Ovary (tissue), 9 donors: ENCODE results near the gene NRCAM. TPM values are rescaled to one million over a fixed set of nuclear protein-coding genes. Genes with fewer than 3 reads are reported as not detected.

Source experiments
- DNase-seq, 5 donors: peaks; one replicate each; pipeline ENCODE4 v3.0.0-alpha.2; 2019 to 2020
- H3K27ac ChIP-seq, 2 donors: fragments of 200-600 bp; one replicate each; pipeline versions ENCODE4 v1.5.1 to v1.8.0; 2019 to 2022
- H3K27me3 ChIP-seq: fragments of 200-600 bp; one replicate; pipeline ENCODE4 v1.8.0; 2022
- H3K36me3 ChIP-seq: fragments of 200-600 bp; sonication (generic); one replicate; pipeline ENCODE4 v1.5.1; 2019
- H3K4me1 ChIP-seq: one replicate; pipeline ENCODE4 v1.8.1; 2013; ENCODE audit warnings: mild to moderate bottlenecking, moderate library complexity; ENCODE audit not compliant: insufficient read depth
- H3K4me3 ChIP-seq: fragments of 200-600 bp; sonication (generic); one replicate; pipeline ENCODE4 v1.5.1; 2017
- H3K9me3 ChIP-seq, 2 donors: fragments of 200-600 bp in 1 of 2; sonication (generic) in 1 of 2; one replicate each; pipeline versions ENCODE4 v1.5.1 to v1.8.1; 2013 to 2019; ENCODE audit warnings: mild to moderate bottlenecking in 1 of 2, moderate library complexity in 1 of 2
- EP300 ChIP-seq: sonication (generic); formaldehyde crosslinking; IDR thresholded peaks from one replicate; pipeline ENCODE4 v1.6.1; 2017; ENCODE audit warnings: antibody characterized with exemption
- POLR2A ChIP-seq: fragments of 450-650 bp; IDR thresholded peaks from one replicate; pipeline ENCODE4 v1.6.1; 2017; ENCODE audit warnings: antibody characterized with exemption, mild to moderate bottlenecking, moderate library complexity
- WGBS, 3 donors: extraction: QIAGEN DNeasy Blood & Tissue Kit in 1 of 3; methylation state at CpG; one replicate each; pipeline versions ENCODE4 v1.1.5 to v1.1.7; 2013 to 2017; 5-methylcytosine and 5-hydroxymethylcytosine counted together
- intact Hi-C, 4 donors: fragments of 100-400 bp; cut with DNase I; formaldehyde crosslinking; loops; one replicate each; pipeline versions ENCODE4 v1.11.0 to v1.15.1; 2022 to 2023
- polyA plus RNA-seq, 2 donors: library from polyadenylated mRNA; stranded (reverse); fragments of 200-250 nt in 1 of 2; fragments of 350-450 nt in 1 of 2; fragmentation: Illumina TruSeq in 1 of 2; extraction: RNeasy Lipid Tissue Mini Kit (QIAGEN cat#74804) in 1 of 2; gene quantifications; one replicate each; pipeline ENCODE4 v1.2.3, GENCODE V29; 2013 to 2014
- total RNA-seq, 7 donors: library from RNA; depleted of rRNA in 2 of 7; stranded (reverse); fragments of >200 nt in 2 of 7; fragmentation: NEBNext Ultra II Directional in 3 of 7; extraction: Animal tissue kit (Norgen Biotek cat#: 25700) in 3 of 7; gene quantifications; one replicate each; pipeline versions ENCODE4 v1.1.0 to v1.2.4, GENCODE V29; 2016 to 2023
- TF ChIP-seq, protein P1 (sequence below), 3 donors: fragments of 450-650 bp in 2 of 3; fragments of 200-600 bp in 1 of 3; IDR thresholded peaks; one replicate each; pipeline versions ENCODE4 v1.5.1 to v1.8.0; 2016 to 2022; ENCODE audit warnings: antibody characterized with exemption in 3 of 3, mild to moderate bottlenecking in 1 of 3
- donor health status: DM: no; HTN: no; CAD: no; lungs with moderate emphysema.
- donor health status: DM: no; HTN: no; CAD: no.
- donor health status: Bipolar disorder and iron deficiency.
- donor health status: DM: yes; HTN: yes; CAD: no.
- donor health status: DM: no; HTN: no; CAD: no.
- donor health status: DM: yes; HTN: yes; CAD: no.

The NRCAM gene
- total and polyA plus RNA-seq, 9 donors = 0.61 to 14.8 (median 2.8) TPM

DNA sequence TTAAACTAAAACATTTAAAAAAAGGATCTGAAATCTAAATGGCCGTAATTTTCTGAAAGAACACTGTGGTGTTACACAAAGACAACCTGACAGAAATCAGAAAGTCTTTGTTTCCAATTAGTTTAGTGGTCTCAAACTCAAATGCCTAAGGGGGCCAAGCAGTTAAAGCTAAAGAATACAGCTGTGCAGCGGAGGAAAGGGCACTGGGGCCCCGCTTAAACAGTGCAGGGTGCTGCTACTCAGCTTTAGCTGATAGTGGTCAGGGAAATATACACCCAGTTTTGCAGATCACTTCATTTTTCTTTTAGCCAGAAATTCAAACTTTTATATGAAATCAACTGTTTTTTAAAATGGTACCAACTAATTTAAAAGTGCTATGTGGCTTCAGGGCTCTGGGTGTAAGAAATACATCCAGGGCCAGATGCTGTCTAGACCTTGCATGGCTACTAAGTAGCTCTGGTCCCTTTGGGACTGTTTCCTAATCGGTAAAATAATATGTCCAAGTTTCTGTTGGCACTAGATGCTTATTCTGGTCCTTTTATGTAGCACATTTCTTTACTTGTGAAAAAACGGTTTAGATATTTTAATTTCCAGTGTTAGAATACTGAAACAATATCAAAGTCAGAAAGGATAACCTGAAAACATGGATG is 164.3 kb downstream of the NRCAM start:
- H3K4me1 ChIP-seq = no peaks in the 10 kb centered on the region
- 73 to 77% (median 73%) methylated on average over 5 of the region's 5 CpGs for WGBS, 3 donors
- no peaks in the 10 kb centered on the region for H3K9me3 ChIP-seq
- H3K36me3 ChIP-seq = no peaks in the 10 kb centered on the region
- H3K27ac ChIP-seq = no peak overlapping the region
- intact Hi-C loops = no loop called here
- H3K4me3 ChIP-seq = no peak overlapping the region
- H3K27me3 ChIP-seq = no peaks in the 10 kb centered on the region
- no peak for DNase-seq
- no peak for TF ChIP-seq EP300

DNA sequence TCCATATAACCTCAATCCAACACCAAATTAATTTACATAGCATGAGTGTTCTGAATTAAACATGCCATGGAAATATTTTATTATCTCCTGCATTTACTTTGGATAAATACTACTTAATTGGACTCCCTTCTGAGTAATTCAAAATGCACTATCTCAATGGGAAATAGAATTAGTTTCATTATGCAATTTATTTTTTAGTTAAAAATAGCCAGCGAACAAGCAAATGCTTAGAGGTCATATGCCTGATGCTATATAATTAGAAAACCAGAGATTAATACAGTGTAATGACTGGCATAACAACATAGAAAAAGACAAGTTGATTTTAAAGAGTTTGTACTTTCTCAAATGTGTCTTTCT is 165.1 kb downstream of the NRCAM start:
- DNase-seq = no peak
- no peaks in the 10 kb centered on the region for H3K27me3 ChIP-seq
- no peaks in the 10 kb centered on the region for H3K4me1 ChIP-seq
- H3K9me3 ChIP-seq = no peaks in the 10 kb centered on the region
- intact Hi-C loops = no loop called here
- H3K4me3 ChIP-seq = no peak overlapping the region
- no peak overlapping the region for H3K27ac ChIP-seq
- WGBS, 3 donors = 48 to 52% (median 51%) methylated on average over 1 of the region's 1 CpG
- H3K36me3 ChIP-seq = no peaks in the 10 kb centered on the region
- TF ChIP-seq EP300 = no peak
- TF ChIP-seq, protein P1, sequence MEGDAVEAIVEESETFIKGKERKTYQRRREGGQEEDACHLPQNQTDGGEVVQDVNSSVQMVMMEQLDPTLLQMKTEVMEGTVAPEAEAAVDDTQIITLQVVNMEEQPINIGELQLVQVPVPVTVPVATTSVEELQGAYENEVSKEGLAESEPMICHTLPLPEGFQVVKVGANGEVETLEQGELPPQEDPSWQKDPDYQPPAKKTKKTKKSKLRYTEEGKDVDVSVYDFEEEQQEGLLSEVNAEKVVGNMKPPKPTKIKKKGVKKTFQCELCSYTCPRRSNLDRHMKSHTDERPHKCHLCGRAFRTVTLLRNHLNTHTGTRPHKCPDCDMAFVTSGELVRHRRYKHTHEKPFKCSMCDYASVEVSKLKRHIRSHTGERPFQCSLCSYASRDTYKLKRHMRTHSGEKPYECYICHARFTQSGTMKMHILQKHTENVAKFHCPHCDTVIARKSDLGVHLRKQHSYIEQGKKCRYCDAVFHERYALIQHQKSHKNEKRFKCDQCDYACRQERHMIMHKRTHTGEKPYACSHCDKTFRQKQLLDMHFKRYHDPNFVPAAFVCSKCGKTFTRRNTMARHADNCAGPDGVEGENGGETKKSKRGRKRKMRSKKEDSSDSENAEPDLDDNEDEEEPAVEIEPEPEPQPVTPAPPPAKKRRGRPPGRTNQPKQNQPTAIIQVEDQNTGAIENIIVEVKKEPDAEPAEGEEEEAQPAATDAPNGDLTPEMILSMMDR (IDR thresholded peaks at IDR 0.05) = no peak
- TF ChIP-seq POLR2A = no peak

DNA sequence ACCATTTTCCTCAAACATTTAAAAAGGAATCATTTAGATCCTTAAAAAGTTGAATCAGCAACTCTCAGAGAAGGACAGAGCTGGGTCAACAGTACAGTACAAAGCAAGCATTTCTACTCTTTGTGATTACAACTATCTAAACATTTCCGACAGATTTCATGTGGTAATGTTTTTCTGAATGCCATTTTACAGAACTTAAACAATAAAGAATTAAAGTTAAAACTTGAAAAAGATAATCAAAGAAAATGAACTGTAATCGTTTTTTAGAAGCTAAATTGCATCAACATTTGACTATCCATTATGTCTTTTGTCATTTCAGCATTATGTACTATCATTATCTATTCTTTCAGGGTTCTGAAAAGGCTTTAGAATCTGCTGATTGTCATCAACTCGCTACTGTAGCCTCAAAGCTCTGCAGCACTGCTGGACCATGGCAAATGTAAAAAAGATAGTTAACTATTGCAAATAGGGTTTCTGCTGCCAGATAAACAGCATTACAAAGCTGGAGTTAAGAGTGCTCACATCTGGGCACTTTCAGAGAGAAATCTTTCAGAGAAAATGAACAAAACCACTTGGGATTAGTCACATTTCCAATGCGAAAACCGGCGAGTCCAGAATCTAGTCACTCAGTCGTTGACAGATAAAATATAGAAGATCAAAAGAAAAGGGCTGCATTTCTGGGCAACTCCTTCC is 165.6 kb downstream of the NRCAM start:
- no peaks in the 10 kb centered on the region for H3K36me3 ChIP-seq
- 14 to 26% (median 17%) methylated on average over 7 of the region's 7 CpGs for WGBS, 3 donors
- H3K9me3 ChIP-seq = no peaks in the 10 kb centered on the region
- TF ChIP-seq, protein P1 (IDR thresholded peaks at IDR 0.05) = no peak
- no peaks in the 10 kb centered on the region for H3K27me3 ChIP-seq
- no peaks in the 10 kb centered on the region for H3K4me1 ChIP-seq
- H3K27ac ChIP-seq = no peak overlapping the region
- no peak for DNase-seq
- H3K4me3 ChIP-seq = no peak overlapping the region
- intact Hi-C loops = no loop called here

DNA sequence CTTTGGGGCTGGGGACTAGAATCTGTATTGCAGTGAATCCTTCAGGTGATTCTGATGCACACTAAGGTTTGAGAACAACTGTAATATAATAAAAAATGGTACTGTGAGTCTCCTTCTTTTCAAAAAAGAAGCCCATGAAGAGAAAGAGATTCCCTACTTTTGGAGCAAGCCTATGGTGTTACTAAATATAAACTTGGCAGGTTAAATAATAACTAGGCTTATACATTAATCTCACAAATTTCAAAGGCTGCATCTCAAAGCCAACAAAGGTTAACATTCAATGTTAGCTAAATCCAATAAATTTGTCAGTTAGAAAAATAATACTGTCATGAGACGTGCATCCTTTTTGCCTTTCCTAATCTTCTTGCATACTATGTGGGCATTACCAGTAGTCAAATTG is 166.4 kb downstream of the NRCAM start:
- TF ChIP-seq, protein P1 (IDR thresholded peaks at IDR 0.05) = no peak
- no peak for TF ChIP-seq EP300
- no peak for TF ChIP-seq POLR2A
- no peak for DNase-seq
- Histone ChIP-seq H3K4me3 (no peak overlapping the region), H3K9me3 (no peaks in the 10 kb centered on the region), H3K36me3 (no peaks in the 10 kb centered on the region), H3K27ac (no peak overlapping the region), H3K27me3 (no peaks in the 10 kb centered on the region), H3K4me1 (no peaks in the 10 kb centered on the region)
- intact Hi-C loops = no loop called here
- WGBS, 3 donors = 55 to 67% (median 58%) methylated on average over 1 of the region's 1 CpG

DNA sequence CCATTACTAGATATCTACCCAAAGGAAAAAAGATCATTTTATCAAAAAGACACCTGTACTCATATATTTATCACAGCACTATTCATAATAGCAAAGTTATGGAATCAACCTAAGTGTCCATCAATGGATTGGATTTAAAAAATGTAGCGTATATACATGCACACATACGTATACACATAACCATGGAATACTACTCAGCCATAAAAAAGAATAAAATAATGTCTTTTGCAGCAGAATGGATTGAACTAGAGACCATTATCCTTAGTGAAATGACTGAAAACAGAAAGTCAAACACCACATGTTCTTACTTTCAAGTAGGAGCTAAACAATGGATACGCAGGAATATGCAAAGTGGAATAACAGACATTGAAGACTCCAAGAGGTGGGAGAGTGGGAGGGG is 168.4 kb downstream of the NRCAM start:
- intact Hi-C loops = no loop called here
- no peaks in the 10 kb centered on the region for H3K4me1 ChIP-seq
- DNase-seq = no peak
- WGBS, 3 donors = 81 to 98% (median 95%) methylated on average over 3 of the region's 3 CpGs
- TF ChIP-seq, protein P1 (IDR thresholded peaks at IDR 0.05) = no peak
- no peak for TF ChIP-seq EP300
- TF ChIP-seq POLR2A = no peak
- H3K27ac ChIP-seq = no peak overlapping the region
- H3K4me3 ChIP-seq = no peak overlapping the region
- H3K36me3 ChIP-seq = no peaks in the 10 kb centered on the region
- H3K27me3 ChIP-seq = no peaks in the 10 kb centered on the region
- H3K9me3 ChIP-seq = no peaks in the 10 kb centered on the region
